Endothelial cell of umbilical vein (primary cell): ENCODE measurements around the gene MFRP. TPM values are rescaled to one million over a fixed set of nuclear protein-coding genes. Genes with fewer than 3 reads are reported as not detected.

Experiments used
- BruUV-seq: library from RNA; stranded (reverse); fragments of 400-500 nt; replicated peaks from 2 replicates; lab custom pipeline; 2021; lab: Mats Ljungman, UMichigan
- CTCF ChIA-PET: fragments of 300-600, 350-600 bp; sonication (Branson Sonifier 250); formaldehyde crosslinking; loops from one replicate; lab custom pipeline; 2021; ENCODE audit warnings: antibody characterized with exemption, inconsistent platforms; lab: Charles Lee
- POLR2A ChIA-PET: fragments of 300-600, 350-600 bp; sonication (Branson Sonifier 250); formaldehyde crosslinking; loops from one replicate; lab custom pipeline; 2021; ENCODE audit warnings: antibody characterized with exemption, inconsistent platforms; lab: Charles Lee
- DNase-seq: peaks from one replicate; pipeline ENCODE4 v3.0.0-alpha.2; 2011; ENCODE audit warnings: low read depth, low spot score
- FAIRE-seq: peaks from 2 replicates; lab custom pipeline; 2011; peaks lifted over from hg19 to GRCh38; lab: Jason Lieb, UNC
- H2AFZ ChIP-seq: 2 replicates; pipeline ENCODE4 v1.6.0; 2012; ENCODE audit warnings: low read depth, low read length, control low read depth, inconsistent platforms
- H3K27ac ChIP-seq: 2 replicates; pipeline ENCODE4 v1.5.1; 2011; ENCODE audit warnings: low read depth, mild to moderate bottlenecking, control low read depth, low read length, moderate library complexity; ENCODE audit not compliant: insufficient read depth
- H3K27me3 ChIP-seq, 2 experiments: 2 replicates each; pipeline versions ENCODE4 v1.6.0 to v1.6.1; 2011; ENCODE audit warnings: low read length in 2 of 2, mixed read lengths in 1 of 2; ENCODE audit not compliant: control insufficient read depth in 2 of 2, insufficient read depth in 2 of 2
- H3K36me3 ChIP-seq, 2 experiments: 2 replicates in 1 of 2; 3 replicates in 1 of 2; pipeline ENCODE4 v1.5.1; 2011; ENCODE audit warnings: low read length in 2 of 2, mild to moderate bottlenecking in 1 of 2, moderate library complexity in 1 of 2; ENCODE audit not compliant: control insufficient read depth in 2 of 2, insufficient read depth in 2 of 2; ENCODE audit errors: extremely low read depth in 1 of 2
- H3K4me1 ChIP-seq: 3 replicates; pipeline ENCODE4 v1.5.1; 2011; ENCODE audit warnings: mild to moderate bottlenecking, low read length; ENCODE audit not compliant: control insufficient read depth, insufficient read depth; ENCODE audit errors: extremely low read depth
- H3K4me2 ChIP-seq: 2 replicates; pipeline ENCODE4 v1.6.1; 2011; ENCODE audit warnings: low read length, control low read depth, mixed read lengths; ENCODE audit not compliant: insufficient read depth
- H3K4me3 ChIP-seq, 3 experiments: fragments of 200-600 bp in 1 of 3; sonication (generic), shearing (Covaris generic) in 1 of 3; replicated peaks in 1 of 3; 2 replicates each; pipeline ENCODE4 v1.5.1; 2011 to 2016; ENCODE audit warnings: control low read depth in 3 of 3, low read length in 3 of 3, mild to moderate bottlenecking in 2 of 3, inconsistent platforms in 1 of 3, low read depth in 1 of 3, moderate library complexity in 1 of 3; ENCODE audit not compliant: insufficient read depth in 1 of 3
- H3K79me2 ChIP-seq: 2 replicates; pipeline ENCODE4 v1.6.0; 2012; ENCODE audit warnings: low read length, inconsistent platforms; ENCODE audit not compliant: control insufficient read depth, insufficient read depth
- H3K9ac ChIP-seq: replicated peaks from 2 replicates; pipeline ENCODE3; 2011; ENCODE audit warnings: low read length, control low read depth; ENCODE audit not compliant: insufficient read depth; ENCODE audit errors: extremely low read depth
- H3K9me1 ChIP-seq: replicated peaks from 3 replicates; pipeline ENCODE4 v1.6.0; 2011; ENCODE audit warnings: mild to moderate bottlenecking, low read length; ENCODE audit not compliant: control insufficient read depth, insufficient read depth; ENCODE audit errors: extremely low read depth
- H3K9me3 ChIP-seq: replicated peaks from 2 replicates; pipeline ENCODE4 v1.5.1; 2012; ENCODE audit warnings: low read length, inconsistent platforms; ENCODE audit not compliant: control insufficient read depth, insufficient read depth
- H4K20me1 ChIP-seq: replicated peaks from 2 replicates; pipeline ENCODE3; 2011; ENCODE audit warnings: mild to moderate bottlenecking, low read length; ENCODE audit not compliant: control insufficient read depth, insufficient read depth; ENCODE audit errors: extremely low read depth
- CTCF ChIP-seq, 2 donors: IDR thresholded peaks; 1 replicate in 1 of 2; 2 replicates in 1 of 2; pipeline ENCODE4 v1.5.1; 2011; ENCODE audit warnings: low read length in 2 of 2, mild to moderate bottlenecking in 2 of 2, moderate library complexity in 2 of 2, control low read depth in 1 of 2, inconsistent platforms in 1 of 2, low read depth in 1 of 2; ENCODE audit not compliant: insufficient read depth in 1 of 2; ENCODE audit errors: extremely low read depth in 1 of 2
- EZH2 ChIP-seq: IDR thresholded peaks from 2 replicates; pipeline ENCODE4 v1.6.1; 2012; ENCODE audit warnings: borderline replicate concordance, low read depth, mild to moderate bottlenecking, moderate library complexity, low read length, inconsistent platforms; ENCODE audit not compliant: severe bottlenecking
- FOS ChIP-seq: IDR thresholded peaks from 2 replicates; pipeline ENCODE4 v1.6.1; 2011; ENCODE audit warnings: mild to moderate bottlenecking, low read length, moderate library complexity, borderline replicate concordance; ENCODE audit not compliant: insufficient read depth
- GATA2 ChIP-seq: IDR thresholded peaks from 2 replicates; pipeline ENCODE4 v1.7.0; 2011; ENCODE audit warnings: low read depth, mild to moderate bottlenecking, moderate library complexity, mixed read lengths, low read length; ENCODE audit not compliant: insufficient read length, insufficient read depth
- JUN ChIP-seq: IDR thresholded peaks from 2 replicates; pipeline ENCODE4 v1.6.1; 2011; ENCODE audit warnings: borderline replicate concordance, low read depth; ENCODE audit not compliant: insufficient read length, insufficient read depth
- MAX ChIP-seq: IDR thresholded peaks from 2 replicates; pipeline ENCODE4 v1.6.1; 2011; ENCODE audit not compliant: insufficient read depth, insufficient read length
- MYC ChIP-seq: IDR thresholded peaks from one replicate; pipeline ENCODE4 v1.6.1; 2011; ENCODE audit warnings: mild to moderate bottlenecking, low read depth, low read length
- POLR2A ChIP-seq: IDR thresholded peaks from 2 replicates; pipeline ENCODE4 v1.6.1; 2012; ENCODE audit warnings: low read depth, mild to moderate bottlenecking, control low read depth, low read length
- POLR2AphosphoS5 ChIP-seq: IDR thresholded peaks from 2 replicates; pipeline ENCODE4 v1.6.1; 2012; ENCODE audit warnings: low read depth, mild to moderate bottlenecking, control low read depth, low read length, moderate library complexity; ENCODE audit not compliant: insufficient read depth
- dilution Hi-C: fragments of 300-500 bp; cut with MboI; formaldehyde crosslinking; loops from one replicate; pipeline ENCODE4 v1.15.0; 2019; ENCODE audit warnings: low sequenced_read_pairs; ENCODE audit not compliant: extremely low pct_ligation_motif_present
- intact Hi-C: fragments of 100-400 bp; cut with micrococcal nuclease; formaldehyde crosslinking; loops from one replicate; pipeline ENCODE4 v1.10.0; 2022
- polyA plus RNA-seq, 4 experiments: library from polyadenylated mRNA; depleted of rRNA in 3 of 4; stranded (reverse) in 3 of 4; unstranded in 1 of 4; fragments of >200 nt; gene quantifications; 2 replicates each; pipeline versions ENCODE4 v1.2.1 to v1.2.3, GENCODE V29; 2011 to 2012; ENCODE audit warnings: missing spikeins in 1 of 4
- total RNA-seq: library from RNA; stranded (reverse); gene quantifications from 2 replicates; pipeline ENCODE4 v1.2.3, GENCODE V29; 2021

MFRP gene
- total and polyA plus RNA-seq, 2 donors (not counting 3 experiments of a cell fraction or from before 2014, with no cell fraction given): 0.08 TPM; not detected in 1

GRCh38 chr11:119391275-119391674 is 44.8 kb upstream of the MFRP start:
- FAIRE-seq (no peak), DNase-seq (no peak)
- Histone ChIP-seq H3K9me1 (no peaks in the 10 kb centered on the region), H3K9ac (no peak overlapping the region), H3K79me2 (no peaks in the 10 kb centered on the region), H3K4me3 (no peak overlapping the region), H4K20me1 (no peaks in the 10 kb centered on the region), H3K4me1 (no peaks in the 10 kb centered on the region), H3K27ac (no peak overlapping the region), H2AFZ (no peak overlapping the region), H3K4me2 (no peak overlapping the region), H3K9me3 (no peaks in the 10 kb centered on the region), H3K36me3 (no peaks in the 10 kb centered on the region), H3K27me3 (peaks cover 2 to 5% of the 10 kb centered on the region in 2 experiments)
- dilution Hi-C loops (no loop called here), intact Hi-C loops (no loop called here)
- ChIA-PET CTCF (interaction anchor here (1.3 kb wide), 1 partner anchor 10 kb away, joined by 3 read pairs; the partner anchor contains the start of gene USP2), POLR2A (no interaction called here)
- no TSS peak for BruUV-seq
- no peak for TF ChIP-seq POLR2AphosphoS5

GRCh38 chr11:119389611-119390254 is 43.2 kb upstream of the MFRP start:
- Histone ChIP-seq H4K20me1 (no peaks in the 10 kb centered on the region), H3K9me1 (no peaks in the 10 kb centered on the region), H3K9ac (no peak overlapping the region), H3K4me2 (no peak overlapping the region), H3K36me3 (no peaks in the 10 kb centered on the region), H3K27me3 (peaks cover 2 to 5% of the 10 kb centered on the region in 2 experiments), H3K27ac (no peak overlapping the region), H2AFZ (no peak overlapping the region), H3K4me1 (no peaks in the 10 kb centered on the region), H3K79me2 (no peaks in the 10 kb centered on the region), H3K9me3 (no peaks in the 10 kb centered on the region), H3K4me3 (no peak overlapping the region)
- POLR2A ChIA-PET: no interaction called here
- TF ChIP-seq CTCF (IDR thresholded peaks at IDR 0.05; ENCODE audit: extremely low read depth in 1 of 2, insufficient read depth in 1 of 2, low read depth in 1 of 2, low read length in 2 of 2) (peak in 1 of 2 donors; percentile 40), GATA2 (no peak), POLR2AphosphoS5 (no peak), MAX (no peak), EZH2 (no peak), MYC (no peak), POLR2A (no peak), FOS (no peak), JUN (no peak)
- no peak for FAIRE-seq
- CTCF ChIA-PET: interaction anchor here (0.7 to 1.3 kb wide), 6 partner anchors 9 to 34 kb away, joined by 3 to 4 read pairs (median 4); partner anchors contain the start of gene USP2
- no TSS peak for BruUV-seq
- dilution Hi-C loops: no loop called here
- no peak for DNase-seq
- intact Hi-C loops: no loop called here
